IMR-90 (cell line): Measurements from ENCODE around the gene POLR2M.

Experiments used
- FOS ChIP-seq: fragments of 150-350 bp; IDR thresholded peaks from 2 replicates; pipeline ENCODE4 v1.6.1; 2016; ENCODE audit warnings: low read depth, low read length
- MAFK ChIP-seq: IDR thresholded peaks from 2 replicates; pipeline ENCODE4 v1.6.1; 2012; ENCODE audit warnings: low read depth, low read length, improper control_type of control experiment
- MXI1 ChIP-seq: IDR thresholded peaks from 2 replicates; pipeline ENCODE4 v1.6.1; 2012; ENCODE audit warnings: low read depth, mild to moderate bottlenecking, low read length, moderate library complexity, borderline replicate concordance
- POLR2A ChIP-seq: IDR thresholded peaks from 2 replicates; pipeline ENCODE4 v1.6.1; 2012; ENCODE audit warnings: mild to moderate bottlenecking, low read depth, low read length
- TF ChIP-seq, protein P1 (sequence below): conservative IDR thresholded peaks from 2 replicates; pipeline ENCODE4 v1.5.1; 2012; ENCODE audit warnings: mild to moderate bottlenecking, low read depth, low read length, improper control_type of control experiment

DNA sequence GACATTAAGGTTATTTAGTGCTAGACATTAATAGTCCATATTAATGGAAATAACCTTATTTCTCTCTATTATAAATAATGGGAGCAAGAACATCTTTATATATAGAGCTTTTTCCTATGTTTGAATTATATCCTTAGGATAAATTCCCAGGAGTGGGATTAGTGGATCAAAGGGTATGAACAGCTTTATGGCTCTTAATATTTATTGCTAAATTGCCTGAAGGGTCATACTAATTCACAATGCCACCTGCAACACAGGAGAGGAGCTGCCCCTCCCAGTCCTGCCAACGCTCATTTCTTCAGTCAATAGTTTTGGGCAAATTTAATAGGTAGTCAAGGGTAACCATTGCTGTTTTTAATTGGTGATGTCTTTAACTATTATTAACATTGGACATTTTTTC is 48.9 kb upstream of the POLR2M start:
- TF ChIP-seq MXI1 (no peak), MAFK (no peak), FOS (no peak), POLR2A (no peak)
- TF ChIP-seq, protein P1, sequence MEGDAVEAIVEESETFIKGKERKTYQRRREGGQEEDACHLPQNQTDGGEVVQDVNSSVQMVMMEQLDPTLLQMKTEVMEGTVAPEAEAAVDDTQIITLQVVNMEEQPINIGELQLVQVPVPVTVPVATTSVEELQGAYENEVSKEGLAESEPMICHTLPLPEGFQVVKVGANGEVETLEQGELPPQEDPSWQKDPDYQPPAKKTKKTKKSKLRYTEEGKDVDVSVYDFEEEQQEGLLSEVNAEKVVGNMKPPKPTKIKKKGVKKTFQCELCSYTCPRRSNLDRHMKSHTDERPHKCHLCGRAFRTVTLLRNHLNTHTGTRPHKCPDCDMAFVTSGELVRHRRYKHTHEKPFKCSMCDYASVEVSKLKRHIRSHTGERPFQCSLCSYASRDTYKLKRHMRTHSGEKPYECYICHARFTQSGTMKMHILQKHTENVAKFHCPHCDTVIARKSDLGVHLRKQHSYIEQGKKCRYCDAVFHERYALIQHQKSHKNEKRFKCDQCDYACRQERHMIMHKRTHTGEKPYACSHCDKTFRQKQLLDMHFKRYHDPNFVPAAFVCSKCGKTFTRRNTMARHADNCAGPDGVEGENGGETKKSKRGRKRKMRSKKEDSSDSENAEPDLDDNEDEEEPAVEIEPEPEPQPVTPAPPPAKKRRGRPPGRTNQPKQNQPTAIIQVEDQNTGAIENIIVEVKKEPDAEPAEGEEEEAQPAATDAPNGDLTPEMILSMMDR: no peak
